ENCODE data around the gene RPIA.

DNA sequence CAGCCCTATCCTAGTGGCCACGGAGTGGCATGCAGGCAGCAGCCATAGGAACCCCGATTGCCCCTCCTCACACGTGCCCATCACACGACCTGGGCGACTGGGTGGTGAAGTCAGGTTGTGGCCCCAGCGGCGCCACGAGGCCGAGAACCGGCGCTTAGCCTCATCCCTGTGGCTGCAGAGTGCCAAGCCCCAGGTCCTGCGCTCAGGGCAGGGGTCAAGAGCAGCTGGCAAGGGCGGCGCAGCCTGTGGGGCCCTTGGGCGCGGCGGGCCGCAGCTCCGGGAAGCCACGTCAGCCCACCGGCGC, 73.3 kb downstream of the RPIA start:
- TF ChIP-seq, protein P1, sequence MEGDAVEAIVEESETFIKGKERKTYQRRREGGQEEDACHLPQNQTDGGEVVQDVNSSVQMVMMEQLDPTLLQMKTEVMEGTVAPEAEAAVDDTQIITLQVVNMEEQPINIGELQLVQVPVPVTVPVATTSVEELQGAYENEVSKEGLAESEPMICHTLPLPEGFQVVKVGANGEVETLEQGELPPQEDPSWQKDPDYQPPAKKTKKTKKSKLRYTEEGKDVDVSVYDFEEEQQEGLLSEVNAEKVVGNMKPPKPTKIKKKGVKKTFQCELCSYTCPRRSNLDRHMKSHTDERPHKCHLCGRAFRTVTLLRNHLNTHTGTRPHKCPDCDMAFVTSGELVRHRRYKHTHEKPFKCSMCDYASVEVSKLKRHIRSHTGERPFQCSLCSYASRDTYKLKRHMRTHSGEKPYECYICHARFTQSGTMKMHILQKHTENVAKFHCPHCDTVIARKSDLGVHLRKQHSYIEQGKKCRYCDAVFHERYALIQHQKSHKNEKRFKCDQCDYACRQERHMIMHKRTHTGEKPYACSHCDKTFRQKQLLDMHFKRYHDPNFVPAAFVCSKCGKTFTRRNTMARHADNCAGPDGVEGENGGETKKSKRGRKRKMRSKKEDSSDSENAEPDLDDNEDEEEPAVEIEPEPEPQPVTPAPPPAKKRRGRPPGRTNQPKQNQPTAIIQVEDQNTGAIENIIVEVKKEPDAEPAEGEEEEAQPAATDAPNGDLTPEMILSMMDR (IDR thresholded peaks at IDR 0.05) = no peak
- no peak for TF ChIP-seq POLR2A (IDR thresholded peaks at IDR 0.05)

Measured in Peyer's patch (tissue), 4 donors.